ENCODE results near the gene ABCF2. TPM values are rescaled to one million over a fixed set of nuclear protein-coding genes. Genes with fewer than 3 reads are reported as not detected.

Gene ABCF2
- total RNA-seq, 2 experiments from 2014 or later = 33.9 to 35.5 TPM

GRCh38 chr7:151225948-151226510 lies 976 bp downstream of the ABCF2 start:
- no peaks in the 10 kb centered on the region for H3K9me3 Mint-ChIP-seq
- H3K4me1 Mint-ChIP-seq (ENCODE audit: low read depth) = peaks cover 32% of the 10 kb centered on the region
- peaks cover 34% of the 10 kb centered on the region for H3K36me3 Mint-ChIP-seq (ENCODE audit: low read depth)
- DNase-seq = no peak
- CTCF ChIA-PET = interaction anchor here (0.8 to 12.4 kb wide), 4 partner anchors 19 to 102 kb away, joined by 3 to 97 read pairs (median 3); no protein-coding TSS in a partner anchor
- H3K27ac Mint-ChIP-seq = no peak overlapping the region
- H3K27me3 Mint-ChIP-seq (ENCODE audit: low read depth) = no peaks in the 10 kb centered on the region
- intact Hi-C loops (cut with micrococcal nuclease) = loop anchor here (2.0 kb wide), 3 partner anchors 51 to 407 kb away; partner anchors contain the start of gene ABCB8
- peak overlapping the region; percentile 99 for H3K4me3 Mint-ChIP-seq

- Mint-ChIP-seq H3K4me3 (no peak overlapping the region), H3K36me3 (ENCODE audit: low read depth) (peaks cover 44% of the 10 kb centered on the region), H3K27me3 (ENCODE audit: low read depth) (no peaks in the 10 kb centered on the region), H3K27ac (no peak overlapping the region), H3K4me1 (ENCODE audit: low read depth) (peaks cover 32% of the 10 kb centered on the region), H3K9me3 (no peaks in the 10 kb centered on the region)
- intact Hi-C loops (cut with micrococcal nuclease) = no loop called here
- DNase-seq = no peak
- CTCF ChIA-PET = interaction anchor here (0.6 to 12.4 kb wide), 2 partner anchors 16 to 22 kb away, joined by 3 to 97 read pairs; no protein-coding TSS in a partner anchor
Measured at GRCh38 chr7:151223728-151224127, 3.3 kb downstream of the ABCF2 start.

- no peak for DNase-seq
- intact Hi-C loops (cut with micrococcal nuclease) = no loop called here
- Mint-ChIP-seq H3K9me3 (no peaks in the 10 kb centered on the region), H3K4me3 (no peak overlapping the region), H3K36me3 (ENCODE audit: low read depth) (peaks cover 49% of the 10 kb centered on the region), H3K27me3 (ENCODE audit: low read depth) (no peaks in the 10 kb centered on the region), H3K27ac (no peak overlapping the region), H3K4me1 (ENCODE audit: low read depth) (no peaks in the 10 kb centered on the region)
- CTCF ChIA-PET = interaction anchor here (12.4 kb wide), 1 partner anchor 27 kb away, joined by 97 read pairs; no protein-coding TSS in a partner anchor
Measured at GRCh38 chr7:151218170-151218569, 8.8 kb downstream of the ABCF2 start.

DNA sequence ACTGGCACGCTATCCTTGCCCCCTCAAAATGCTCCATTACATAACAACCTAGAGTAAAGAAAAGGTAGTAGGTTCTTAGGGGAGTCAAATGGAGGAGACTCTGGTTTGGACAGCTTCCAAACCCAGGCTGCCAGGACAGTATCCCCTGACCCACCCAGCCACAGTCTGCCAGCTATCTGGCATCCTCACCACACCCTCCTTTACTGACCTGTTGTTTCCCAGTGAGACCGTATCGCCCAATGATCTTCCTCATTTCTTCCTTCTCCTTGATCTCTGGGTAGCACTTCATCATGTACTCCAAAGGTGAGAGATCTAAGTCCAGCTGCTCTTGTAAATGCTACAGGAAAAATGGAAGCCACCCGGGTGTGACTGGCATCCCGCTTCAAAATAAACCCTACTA lies 11.6 kb downstream of the ABCF2 start:
- CTCF ChIA-PET = interaction anchor here (0.6 kb wide), 1 partner anchor 40 kb away, joined by 3 read pairs; no protein-coding TSS in a partner anchor
- H3K27ac Mint-ChIP-seq = no peak overlapping the region
- H3K36me3 Mint-ChIP-seq (ENCODE audit: low read depth) = peaks cover 42% of the 10 kb centered on the region
- no peaks in the 10 kb centered on the region for H3K27me3 Mint-ChIP-seq (ENCODE audit: low read depth)
- H3K4me1 Mint-ChIP-seq (ENCODE audit: low read depth) = no peaks in the 10 kb centered on the region
- intact Hi-C loops (cut with micrococcal nuclease) = no loop called here
- no peaks in the 10 kb centered on the region for H3K9me3 Mint-ChIP-seq
- no peak overlapping the region for H3K4me3 Mint-ChIP-seq
- no peak for DNase-seq

GRCh38 chr7:151213826-151214225 lies 13.2 kb downstream of the ABCF2 start:
- DNase-seq = no peak
- Mint-ChIP-seq H3K27ac (no peak overlapping the region), H3K9me3 (no peaks in the 10 kb centered on the region), H3K4me1 (ENCODE audit: low read depth) (no peaks in the 10 kb centered on the region), H3K27me3 (ENCODE audit: low read depth) (no peaks in the 10 kb centered on the region), H3K36me3 (ENCODE audit: low read depth) (peaks cover 34% of the 10 kb centered on the region), H3K4me3 (no peak overlapping the region)
- CTCF ChIA-PET = interaction anchor here (0.7 to 2.0 kb wide), 2 partner anchors 30 to 96 kb away, joined by 3 to 7 read pairs; no protein-coding TSS in a partner anchor
- intact Hi-C loops (cut with micrococcal nuclease) = no loop called here

DNA sequence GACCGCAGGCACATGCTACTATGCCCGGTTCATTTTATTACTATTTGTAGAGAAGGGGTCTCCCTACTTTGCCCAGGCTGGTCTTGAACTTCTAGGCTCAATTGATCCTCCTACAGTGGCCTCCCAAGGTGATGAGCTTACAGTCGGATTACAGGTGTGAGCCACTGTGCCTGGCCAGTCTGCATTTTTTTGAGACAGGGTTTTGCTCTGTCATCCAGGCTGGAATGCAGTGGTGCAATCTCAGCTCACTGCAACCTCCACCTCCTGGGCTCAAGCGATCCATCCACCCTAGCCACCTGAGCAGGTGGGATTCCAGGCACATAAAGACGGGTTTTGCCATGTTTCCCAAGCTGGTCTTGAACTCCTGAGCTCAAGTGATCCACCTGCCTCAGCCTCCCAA lies 14.4 kb downstream of the ABCF2 start:
- no peaks in the 10 kb centered on the region for H3K9me3 Mint-ChIP-seq
- no peak overlapping the region for H3K4me3 Mint-ChIP-seq
- no peak for DNase-seq
- intact Hi-C loops (cut with micrococcal nuclease) = no loop called here
- H3K36me3 Mint-ChIP-seq (ENCODE audit: low read depth) = peaks cover 23% of the 10 kb centered on the region
- CTCF ChIA-PET = interaction anchor here (1.1 to 2.0 kb wide), 2 partner anchors 22 to 31 kb away, joined by 3 to 7 read pairs; no protein-coding TSS in a partner anchor
- H3K27ac Mint-ChIP-seq = no peak overlapping the region
- H3K27me3 Mint-ChIP-seq (ENCODE audit: low read depth) = no peaks in the 10 kb centered on the region
- peaks cover 3% of the 10 kb centered on the region for H3K4me1 Mint-ChIP-seq (ENCODE audit: low read depth)

DNA sequence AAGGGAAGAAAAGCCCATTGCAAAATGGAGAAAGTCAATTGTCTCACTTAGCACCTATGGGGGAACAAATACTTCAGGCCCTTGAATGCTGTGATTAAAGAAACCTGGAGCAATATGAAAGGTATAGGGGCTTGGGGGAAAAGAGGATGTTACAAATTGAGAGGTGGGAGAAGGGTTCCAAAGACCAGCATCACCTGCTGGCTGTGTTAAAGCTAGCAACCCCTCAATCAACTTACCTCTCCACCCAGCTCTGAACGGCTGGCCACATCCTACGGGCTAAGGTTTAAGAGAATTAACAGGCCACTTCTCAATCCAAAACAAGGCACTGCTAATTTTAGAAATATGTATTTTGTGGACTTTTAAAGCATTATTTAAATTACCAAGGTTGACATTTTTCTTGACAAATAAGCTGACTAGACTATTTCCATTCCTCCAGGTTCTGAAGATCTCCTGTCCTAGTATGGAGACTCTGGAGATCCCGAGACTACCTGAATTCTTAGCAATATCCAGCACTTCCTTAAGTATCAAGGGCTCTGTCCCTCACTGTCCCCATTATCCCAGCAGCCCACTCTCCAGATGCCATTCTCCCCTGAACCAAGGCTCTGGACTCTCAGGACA lies 15.7 kb downstream of the ABCF2 start:
- no peak overlapping the region for H3K27ac Mint-ChIP-seq
- H3K27me3 Mint-ChIP-seq (ENCODE audit: low read depth) = no peaks in the 10 kb centered on the region
- peaks cover 22% of the 10 kb centered on the region for H3K36me3 Mint-ChIP-seq (ENCODE audit: low read depth)
- H3K9me3 Mint-ChIP-seq = no peaks in the 10 kb centered on the region
- CTCF ChIA-PET = interaction anchor here (0.9 to 1.1 kb wide), 2 partner anchors 14 to 33 kb away, joined by 3 read pairs; no protein-coding TSS in a partner anchor
- intact Hi-C loops (cut with micrococcal nuclease) = no loop called here
- no peak for DNase-seq
- peaks cover 15% of the 10 kb centered on the region for H3K4me1 Mint-ChIP-seq (ENCODE audit: low read depth)
- H3K4me3 Mint-ChIP-seq = no peak overlapping the region

DNA sequence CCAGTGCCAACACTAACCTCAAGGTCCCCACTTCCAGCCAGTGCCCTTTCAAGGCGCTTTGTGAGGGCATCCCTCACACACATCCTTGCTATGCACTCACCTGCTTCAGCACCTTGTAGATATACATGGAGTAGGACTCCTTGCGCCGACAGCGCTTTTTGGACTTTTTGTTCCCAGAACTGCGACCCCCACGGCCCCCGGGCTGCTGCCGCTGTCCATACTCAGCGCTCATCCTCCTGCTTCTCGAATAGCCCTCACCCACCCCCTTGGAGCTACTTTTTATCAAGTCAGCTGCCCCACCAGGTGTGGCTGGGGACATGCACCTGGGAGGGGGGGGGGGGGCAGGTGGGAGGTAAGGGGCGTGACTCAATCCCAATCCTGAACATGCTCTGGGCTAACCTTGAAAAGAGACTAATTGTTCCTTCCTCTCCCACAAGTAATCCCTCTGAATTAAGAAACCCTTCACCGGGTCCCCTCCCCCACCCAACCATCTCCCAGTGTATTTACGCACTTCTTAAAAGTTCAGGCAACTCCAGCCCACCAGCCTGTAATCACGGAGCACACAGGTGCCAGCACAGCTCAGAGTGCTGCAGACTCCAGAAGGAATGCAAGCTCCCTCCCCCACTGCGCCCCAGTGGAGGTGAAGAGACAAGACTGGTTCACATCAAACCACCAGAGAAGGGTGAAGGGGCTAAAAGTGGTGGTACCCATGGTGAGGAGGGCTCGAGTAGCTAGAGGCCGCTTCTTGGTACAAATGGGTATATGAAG lies 16.7 kb downstream of the ABCF2 start, which contains the start of gene H2BK1:
Gene H2BK1, minus strand, starts transcription at position 402 of the 768 bp plus-strand sequence. Its CDS starts 170 bp downstream, at position 232.
- Mint-ChIP-seq H3K4me3 (no peak within 1 kb of the TSS), H3K27me3 (ENCODE audit: low read depth) (no peaks in the 10 kb centered on the region), H3K4me1 (ENCODE audit: low read depth) (peaks cover 17% of the 10 kb centered on the region), H3K9me3 (no peaks in the 10 kb centered on the region), H3K27ac (no peak within 1 kb of the TSS), H3K36me3 (ENCODE audit: low read depth) (peaks cover 16% of the 10 kb centered on the region)
- intact Hi-C loops (cut with micrococcal nuclease) = no loop called here
- CTCF ChIA-PET = no interaction called here
- DNase-seq = no peak

- H3K36me3 Mint-ChIP-seq (ENCODE audit: low read depth) = peaks cover 9% of the 10 kb centered on the region
- no peak overlapping the region for H3K4me3 Mint-ChIP-seq
- no peak overlapping the region for H3K27ac Mint-ChIP-seq
- no peak for DNase-seq
- no peaks in the 10 kb centered on the region for H3K9me3 Mint-ChIP-seq
- intact Hi-C loops (cut with micrococcal nuclease) = no loop called here
- CTCF ChIA-PET = no interaction called here
- H3K27me3 Mint-ChIP-seq (ENCODE audit: low read depth) = peaks cover 2% of the 10 kb centered on the region
- peaks cover 17% of the 10 kb centered on the region for H3K4me1 Mint-ChIP-seq (ENCODE audit: low read depth)
Measured at GRCh38 chr7:151209588-151209987, 17.4 kb downstream of the ABCF2 start.

GRCh38 chr7:151208253-151208862 lies 18.6 kb downstream of the ABCF2 start:
- Mint-ChIP-seq H3K9me3 (no peaks in the 10 kb centered on the region), H3K36me3 (ENCODE audit: low read depth) (peaks cover 3% of the 10 kb centered on the region), H3K4me3 (no peak overlapping the region), H3K27me3 (ENCODE audit: low read depth) (peaks cover 2% of the 10 kb centered on the region), H3K27ac (no peak overlapping the region), H3K4me1 (ENCODE audit: low read depth) (peaks cover 17% of the 10 kb centered on the region)
- DNase-seq = no peak
- intact Hi-C loops (cut with micrococcal nuclease) = no loop called here
- CTCF ChIA-PET = interaction anchor here (0.9 kb wide), 1 partner anchor 36 kb away, joined by 3 read pairs; no protein-coding TSS in a partner anchor

DNA sequence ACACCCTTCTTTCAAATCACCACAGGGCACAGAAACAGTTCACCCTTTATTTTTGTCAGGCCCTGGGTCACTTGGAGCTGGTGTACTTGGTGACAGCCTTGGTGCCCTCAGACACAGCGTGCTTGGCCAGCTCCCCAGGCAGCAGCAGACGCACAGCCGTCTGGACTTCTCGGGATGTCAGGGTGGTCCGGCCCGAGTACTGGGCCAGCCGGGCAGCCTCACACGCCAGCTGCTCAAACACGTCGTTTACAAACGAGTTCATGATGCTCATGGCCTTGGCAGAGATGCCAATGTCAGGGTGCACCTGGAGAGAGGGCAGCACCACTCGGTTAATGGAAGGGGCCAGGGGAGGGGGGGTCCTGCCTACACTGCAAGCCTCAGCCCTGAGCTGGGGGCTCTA lies 19.2 kb downstream of the ABCF2 start:
- H3K4me1 Mint-ChIP-seq (ENCODE audit: low read depth) = peaks cover 17% of the 10 kb centered on the region
- intact Hi-C loops (cut with micrococcal nuclease) = no loop called here
- CTCF ChIA-PET = interaction anchor here (0.9 kb wide), 1 partner anchor 36 kb away, joined by 3 read pairs; no protein-coding TSS in a partner anchor
- H3K36me3 Mint-ChIP-seq (ENCODE audit: low read depth) = no peaks in the 10 kb centered on the region
- no peak for DNase-seq
- no peak overlapping the region for H3K27ac Mint-ChIP-seq
- H3K4me3 Mint-ChIP-seq = no peak overlapping the region
- peaks cover 2% of the 10 kb centered on the region for H3K27me3 Mint-ChIP-seq (ENCODE audit: low read depth)
- no peaks in the 10 kb centered on the region for H3K9me3 Mint-ChIP-seq

DNA sequence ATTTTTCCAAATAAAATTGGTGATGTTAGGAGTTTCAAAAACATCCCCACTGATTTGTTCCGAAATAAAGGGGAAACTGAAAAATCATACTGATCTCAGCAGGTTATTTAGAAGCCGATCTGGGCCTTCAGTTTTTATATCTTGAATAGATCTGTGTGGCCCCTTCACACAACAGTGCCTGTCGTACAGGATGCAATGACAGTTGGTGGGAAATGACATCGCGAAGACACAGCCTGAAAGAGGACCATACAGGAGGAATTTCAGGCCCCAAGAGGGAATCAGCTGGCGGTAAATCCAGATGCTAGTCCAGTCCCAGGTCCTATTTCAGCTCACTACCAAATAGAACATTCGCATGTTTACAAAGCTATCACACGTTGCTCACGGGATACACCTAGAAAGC lies 19.7 kb downstream of the ABCF2 start:
- Mint-ChIP-seq H3K36me3 (ENCODE audit: low read depth) (no peaks in the 10 kb centered on the region), H3K9me3 (no peaks in the 10 kb centered on the region), H3K27ac (no peak overlapping the region), H3K4me3 (no peak overlapping the region), H3K27me3 (ENCODE audit: low read depth) (peaks cover 2% of the 10 kb centered on the region), H3K4me1 (ENCODE audit: low read depth) (peaks cover 17% of the 10 kb centered on the region)
- intact Hi-C loops (cut with micrococcal nuclease) = no loop called here
- CTCF ChIA-PET = interaction anchor here (0.9 to 2.1 kb wide), 2 partner anchors 37 kb away, joined by 3 to 5 read pairs; no protein-coding TSS in a partner anchor
- DNase-seq = no peak

Measured in activated naive CD4-positive, alpha-beta T cell treated with anti-CD3 and anti-CD28 coated beads for 36 hours (primary cell).